GM21717 (cell line): ENCODE measurements around the gene GPR148.

Experiments used
- ATAC-seq: cut with Tn5 transposase; IDR thresholded peaks from one replicate; pipeline ENCODE4 v1.9.1; 2021; ENCODE audit warnings: mild to moderate bottlenecking, moderate library complexity; ENCODE audit not compliant: unreplicated experiment

GPR148 gene

DNA sequence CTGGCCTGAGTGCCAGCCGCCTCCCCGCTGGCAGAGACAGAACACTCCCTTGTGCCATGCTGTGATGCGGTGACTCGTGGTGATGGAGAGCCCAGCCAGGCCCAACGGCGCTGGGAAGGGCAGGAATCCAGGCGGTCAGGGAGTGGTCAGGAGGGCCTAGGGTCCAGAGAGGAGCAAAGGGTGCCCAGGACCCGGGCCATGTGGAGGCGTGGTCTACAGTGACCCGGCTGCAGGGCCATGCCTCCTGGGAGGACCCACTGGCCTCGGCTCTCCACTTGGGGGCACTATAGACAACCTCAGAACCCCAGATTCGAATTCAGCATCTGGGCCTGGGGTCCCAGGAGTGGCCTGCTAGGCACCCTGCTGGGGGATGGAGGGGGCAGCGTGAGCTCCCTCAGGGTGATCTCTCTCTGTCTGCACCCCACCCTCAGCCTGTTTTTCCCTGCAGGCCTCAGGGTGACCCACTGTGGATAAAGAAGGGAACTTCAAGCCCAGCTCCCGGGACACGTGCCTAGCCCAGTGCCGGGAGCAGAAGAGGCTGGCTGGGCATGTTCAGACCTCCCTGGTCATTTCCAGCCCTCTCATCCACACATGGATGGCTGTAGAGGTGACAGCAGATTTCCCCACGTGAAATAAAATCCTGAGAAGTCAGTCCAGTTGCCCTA, 39.5 kb downstream of the GPR148 start:
- ATAC-seq = no peak

DNA sequence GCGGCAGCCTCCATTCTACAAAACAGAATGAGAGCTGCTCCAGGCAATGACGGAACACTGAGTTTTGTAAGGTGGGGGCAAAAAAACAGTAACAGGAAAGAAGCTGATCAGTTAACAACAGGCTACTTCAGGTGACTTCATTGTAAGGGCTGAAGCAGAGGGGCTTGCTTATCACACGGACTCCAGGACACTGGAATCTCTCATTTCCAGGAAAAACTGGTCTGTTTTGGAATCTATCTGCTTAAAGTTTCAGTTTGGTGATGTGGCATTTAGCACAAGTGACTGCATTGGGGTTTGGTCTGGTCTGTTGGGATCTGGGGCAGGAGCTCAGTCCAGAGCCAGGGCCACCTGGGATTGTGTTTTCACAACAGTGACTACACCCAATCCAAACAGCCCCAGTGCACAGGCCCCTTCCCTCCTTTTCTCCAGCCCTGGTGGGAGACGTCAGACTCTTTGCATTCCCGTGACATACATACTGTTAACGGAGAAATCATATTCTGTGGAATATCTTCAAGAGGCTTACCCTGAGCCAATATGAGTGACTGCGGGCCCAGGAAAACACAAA, 40.6 kb downstream of the GPR148 start:
- ATAC-seq = no peak

DNA sequence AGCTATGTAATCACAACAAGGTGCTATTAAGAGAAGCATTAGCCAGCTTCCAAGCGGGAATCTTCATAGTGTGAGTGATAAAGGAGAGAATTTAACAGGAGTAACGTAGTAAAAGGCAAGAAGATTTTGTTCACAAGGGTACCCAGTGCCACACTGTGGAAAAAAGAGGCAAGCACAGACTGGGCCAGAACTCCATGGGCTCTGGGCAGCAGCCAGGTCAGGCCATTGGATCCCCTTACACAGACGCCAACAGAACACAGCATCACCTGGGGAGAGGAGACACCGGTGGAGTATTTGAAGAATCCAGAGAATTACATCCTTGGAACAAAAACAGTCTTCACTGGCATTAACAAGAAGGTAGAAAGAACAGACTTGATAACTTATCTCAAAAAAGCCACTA, 47.7 kb downstream of the GPR148 start:
- ATAC-seq = no peak

DNA sequence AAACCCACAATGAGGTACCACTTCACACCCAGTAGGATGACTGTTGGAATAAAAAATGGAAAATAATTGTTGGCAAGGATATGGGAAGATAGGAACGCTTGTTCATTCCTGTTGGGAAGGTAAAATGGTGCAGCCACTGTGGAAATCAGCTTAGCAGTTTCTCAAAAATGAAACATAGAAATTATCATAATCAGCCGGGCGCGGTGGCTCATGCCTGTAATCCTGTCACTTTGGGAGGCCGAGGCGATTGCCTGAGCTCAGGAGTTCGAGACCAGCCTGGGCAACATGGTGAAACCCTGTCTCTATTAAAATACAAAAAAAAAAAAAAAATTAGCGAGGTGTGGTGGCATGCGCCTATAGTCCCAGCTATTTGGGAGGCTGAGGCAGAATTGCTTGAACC, 49.9 kb downstream of the GPR148 start:
- ATAC-seq = no peak
